ENCODE measurements around the gene PLCH2.
"Not testable (repeated sequence)": the region's sequence is repeated elsewhere in the genome, so short reads cannot be mapped to it uniquely, and the experiment has no call there.

The PLCH2 gene

GRCh38 chr1:2438641-2439040, 37.4 kb upstream of the PLCH2 start:
- DNase-seq (ENCODE audit: extremely low read depth, low read depth) = no peak

DNA sequence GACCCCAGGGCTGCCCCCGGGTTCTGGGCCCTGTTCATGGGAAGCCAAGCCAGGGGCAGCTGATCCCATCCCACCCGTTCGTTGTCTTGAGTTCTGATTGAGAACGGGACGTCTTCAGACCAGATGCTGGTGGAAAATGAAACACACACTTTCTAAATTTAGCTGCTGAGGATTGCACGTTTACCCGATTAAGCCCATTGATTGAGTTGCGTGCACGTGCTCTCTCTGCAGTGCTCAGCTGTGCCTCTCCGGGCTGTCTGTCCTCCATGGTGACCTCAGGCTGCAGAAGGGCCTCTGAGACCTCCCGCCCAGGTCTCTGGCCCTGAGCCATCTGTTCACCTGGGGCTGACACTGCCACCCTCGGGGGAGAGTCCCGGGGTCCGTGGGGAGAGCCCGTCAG, 36.7 kb upstream of the PLCH2 start:
- TF ChIP-seq, protein P1, sequence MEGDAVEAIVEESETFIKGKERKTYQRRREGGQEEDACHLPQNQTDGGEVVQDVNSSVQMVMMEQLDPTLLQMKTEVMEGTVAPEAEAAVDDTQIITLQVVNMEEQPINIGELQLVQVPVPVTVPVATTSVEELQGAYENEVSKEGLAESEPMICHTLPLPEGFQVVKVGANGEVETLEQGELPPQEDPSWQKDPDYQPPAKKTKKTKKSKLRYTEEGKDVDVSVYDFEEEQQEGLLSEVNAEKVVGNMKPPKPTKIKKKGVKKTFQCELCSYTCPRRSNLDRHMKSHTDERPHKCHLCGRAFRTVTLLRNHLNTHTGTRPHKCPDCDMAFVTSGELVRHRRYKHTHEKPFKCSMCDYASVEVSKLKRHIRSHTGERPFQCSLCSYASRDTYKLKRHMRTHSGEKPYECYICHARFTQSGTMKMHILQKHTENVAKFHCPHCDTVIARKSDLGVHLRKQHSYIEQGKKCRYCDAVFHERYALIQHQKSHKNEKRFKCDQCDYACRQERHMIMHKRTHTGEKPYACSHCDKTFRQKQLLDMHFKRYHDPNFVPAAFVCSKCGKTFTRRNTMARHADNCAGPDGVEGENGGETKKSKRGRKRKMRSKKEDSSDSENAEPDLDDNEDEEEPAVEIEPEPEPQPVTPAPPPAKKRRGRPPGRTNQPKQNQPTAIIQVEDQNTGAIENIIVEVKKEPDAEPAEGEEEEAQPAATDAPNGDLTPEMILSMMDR (IDR thresholded peaks at IDR 0.05; ENCODE audit: low read depth, low read length, missing control alignments) = no peak
- no peak overlapping the region for H3K4me3 ChIP-seq (replicated peaks; ENCODE audit: low read depth, low read length)
- DNase-seq (ENCODE audit: extremely low read depth, low read depth) = no peak

More at GRCh38 chr1:2438641-2439040, 37.4 kb upstream of the PLCH2 start:
- no peak overlapping the region for H3K4me3 ChIP-seq (replicated peaks; ENCODE audit: low read depth, low read length)
- TF ChIP-seq, protein P1 (IDR thresholded peaks at IDR 0.05; ENCODE audit: low read depth, low read length, missing control alignments) = no peak

DNA sequence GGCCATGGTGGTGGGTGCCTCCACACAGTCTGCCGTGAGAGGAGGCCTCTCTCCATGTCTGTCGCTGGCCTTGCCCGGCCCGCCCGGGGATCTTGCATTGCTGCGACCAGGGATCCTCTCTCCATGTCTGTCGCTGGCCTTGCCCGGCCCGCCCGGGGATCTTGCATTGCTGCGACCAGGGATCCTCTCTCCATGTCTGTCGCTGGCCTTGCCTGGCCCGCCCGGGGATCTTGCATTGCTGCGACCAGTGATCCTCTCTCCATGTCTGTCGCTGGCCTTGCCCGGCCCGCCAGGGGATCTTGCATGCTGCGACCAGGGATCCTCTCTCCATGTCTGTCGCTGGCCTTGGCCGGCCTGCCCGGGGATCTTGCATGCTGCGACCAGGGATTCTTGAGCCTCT, 35.7 kb upstream of the PLCH2 start:
- not testable (repeated sequence) for H3K4me3 ChIP-seq (replicated peaks; ENCODE audit: low read depth, low read length); DNase-seq (ENCODE audit: extremely low read depth, low read depth)

DNA sequence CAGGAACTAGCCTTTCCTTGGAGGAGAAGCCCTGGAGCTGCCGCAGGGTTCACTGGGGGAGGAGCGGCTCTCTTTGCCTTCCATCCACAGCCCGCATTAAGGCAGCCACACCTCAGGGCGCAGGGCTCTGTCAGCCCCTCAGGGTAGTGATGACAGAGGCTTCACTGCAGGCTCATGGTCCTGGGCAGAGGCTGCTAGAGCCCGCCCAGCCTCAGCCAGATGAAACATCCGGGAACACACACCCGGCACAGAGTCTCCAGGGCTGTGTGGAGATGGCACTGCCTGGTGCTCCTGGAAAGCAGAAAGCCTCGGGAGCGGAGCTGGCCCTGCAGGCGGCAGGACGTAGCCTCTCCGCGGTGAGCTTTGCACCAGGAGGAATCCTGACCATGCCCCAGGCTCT, 34.3 kb upstream of the PLCH2 start:
- no peak overlapping the region for H3K4me3 ChIP-seq (replicated peaks; ENCODE audit: low read depth, low read length)
- TF ChIP-seq, protein P1 (IDR thresholded peaks at IDR 0.05; ENCODE audit: low read depth, low read length, missing control alignments) = no peak
- no peak for DNase-seq (ENCODE audit: extremely low read depth, low read depth)

GRCh38 chr1:2442661-2443060, 33.4 kb upstream of the PLCH2 start:
- H3K4me3 ChIP-seq (replicated peaks; ENCODE audit: low read depth, low read length) = no peak overlapping the region
- no peak for DNase-seq (ENCODE audit: extremely low read depth, low read depth)
- TF ChIP-seq, protein P1 (IDR thresholded peaks at IDR 0.05; ENCODE audit: low read depth, low read length, missing control alignments) = no peak

- DNase-seq (ENCODE audit: extremely low read depth, low read depth) = no peak
- H3K4me3 ChIP-seq (replicated peaks; ENCODE audit: low read depth, low read length) = no peak overlapping the region
- TF ChIP-seq, protein P1 (IDR thresholded peaks at IDR 0.05; ENCODE audit: low read depth, low read length, missing control alignments) = peak; percentile 18
Measured at GRCh38 chr1:2443277-2444137, 32.6 kb upstream of the PLCH2 start.

GRCh38 chr1:2444138-2444591, 31.9 kb upstream of the PLCH2 start:
- TF ChIP-seq, protein P1 (IDR thresholded peaks at IDR 0.05; ENCODE audit: low read depth, low read length, missing control alignments) = no peak
- no peak overlapping the region for H3K4me3 ChIP-seq (replicated peaks; ENCODE audit: low read depth, low read length)
- DNase-seq (ENCODE audit: extremely low read depth, low read depth) = no peak
